ENCODE measurements around the gene MYF6.

The MYF6 gene

GRCh38 chr12:80714846-80715245 lies 7.4 kb downstream of the MYF6 start:
- no peak overlapping the region for H3K27ac ChIP-seq (ENCODE audit: low read depth, low read length, severe bottlenecking)
- 47 to 50% methylated on average over 2 to 3 of the region's 3 CpGs for WGBS, 2 experiments (ENCODE audit: insufficient coverage in 2 of 2)

GRCh38 chr12:80715713-80716249 lies 8.3 kb downstream of the MYF6 start:
- Histone ChIP-seq H3K36me3 (ENCODE audit: control insufficient read depth, insufficient read depth, low read length) (no peaks in the 10 kb centered on the region), H3K4me3 (ENCODE audit: extremely low read depth, insufficient read depth, low read length, poor library complexity, severe bottlenecking) (no peak overlapping the region), H3K27ac (ENCODE audit: low read depth, low read length, severe bottlenecking) (no peak overlapping the region), H3K9me3 (ENCODE audit: control insufficient read depth, low read length) (no peaks in the 10 kb centered on the region), H3K4me1 (ENCODE audit: control insufficient read depth, insufficient read depth, low read length, poor library complexity, severe bottlenecking) (no peaks in the 10 kb centered on the region)
- 47 to 57% methylated on average over 6 to 7 of the region's 10 CpGs for WGBS, 2 experiments (ENCODE audit: insufficient coverage in 2 of 2)

More at GRCh38 chr12:80714846-80715245, 7.4 kb downstream of the MYF6 start:
- H3K9me3 ChIP-seq (ENCODE audit: control insufficient read depth, low read length), result no peaks in the 10 kb centered on the region
- H3K4me1 ChIP-seq (ENCODE audit: control insufficient read depth, insufficient read depth, low read length, poor library complexity, severe bottlenecking), result no peaks in the 10 kb centered on the region
- H3K36me3 ChIP-seq (ENCODE audit: control insufficient read depth, insufficient read depth, low read length), result no peaks in the 10 kb centered on the region
- H3K4me3 ChIP-seq (ENCODE audit: extremely low read depth, insufficient read depth, low read length, poor library complexity, severe bottlenecking), result no peak overlapping the region

- Histone ChIP-seq H3K36me3 (ENCODE audit: control insufficient read depth, insufficient read depth, low read length) (no peaks in the 10 kb centered on the region), H3K4me3 (ENCODE audit: extremely low read depth, insufficient read depth, low read length, poor library complexity, severe bottlenecking) (no peak within 1 kb of the TSS), H3K4me1 (ENCODE audit: control insufficient read depth, insufficient read depth, low read length, poor library complexity, severe bottlenecking) (no peaks in the 10 kb centered on the region), H3K9me3 (ENCODE audit: control insufficient read depth, low read length) (no peaks in the 10 kb centered on the region), H3K27ac (ENCODE audit: low read depth, low read length, severe bottlenecking) (no peak within 1 kb of the TSS)
- WGBS, 2 experiments (ENCODE audit: insufficient coverage in 2 of 2), result 91 to 97% methylated on average over 43 of the region's 45 CpGs
These were observed 9.4 kb downstream of the MYF6 start, which contains the start of gene MYF5 for GRCh38 chr12:80716696-80717469. TSS of gene MYF5 (plus strand) at chr12:80716912. CDS start at chr12:80717064, 152 bp downstream.

GRCh38 chr12:80717856-80718255 lies 10.4 kb downstream of the MYF6 start:
- WGBS, 2 experiments (ENCODE audit: insufficient coverage in 2 of 2), result 88 to 96% methylated on average over 2 to 3 of the region's 4 CpGs
- no peaks in the 10 kb centered on the region for H3K4me1 ChIP-seq (ENCODE audit: control insufficient read depth, insufficient read depth, low read length, poor library complexity, severe bottlenecking)
- no peaks in the 10 kb centered on the region for H3K9me3 ChIP-seq (ENCODE audit: control insufficient read depth, low read length)
- no peak overlapping the region for H3K4me3 ChIP-seq (ENCODE audit: extremely low read depth, insufficient read depth, low read length, poor library complexity, severe bottlenecking)
- no peaks in the 10 kb centered on the region for H3K36me3 ChIP-seq (ENCODE audit: control insufficient read depth, insufficient read depth, low read length)
- no peak overlapping the region for H3K27ac ChIP-seq (ENCODE audit: low read depth, low read length, severe bottlenecking)

- Histone ChIP-seq H3K27ac (ENCODE audit: low read depth, low read length, severe bottlenecking) (no peak overlapping the region), H3K9me3 (ENCODE audit: control insufficient read depth, low read length) (no peaks in the 10 kb centered on the region), H3K4me3 (ENCODE audit: extremely low read depth, insufficient read depth, low read length, poor library complexity, severe bottlenecking) (no peak overlapping the region), H3K36me3 (ENCODE audit: control insufficient read depth, insufficient read depth, low read length) (no peaks in the 10 kb centered on the region), H3K4me1 (ENCODE audit: control insufficient read depth, insufficient read depth, low read length, poor library complexity, severe bottlenecking) (no peaks in the 10 kb centered on the region)
- 80% methylated on average over 1 of the region's 1 CpG; no CpG with 5 or more reads in 1 of the 2 experiments for WGBS, 2 experiments (ENCODE audit: insufficient coverage in 2 of 2)
These were observed 13.1 kb downstream of the MYF6 start for GRCh38 chr12:80720516-80720915.

- no peaks in the 10 kb centered on the region for H3K9me3 ChIP-seq (ENCODE audit: control insufficient read depth, low read length)
- no peaks in the 10 kb centered on the region for H3K4me1 ChIP-seq (ENCODE audit: control insufficient read depth, insufficient read depth, low read length, poor library complexity, severe bottlenecking)
- no peak overlapping the region for H3K4me3 ChIP-seq (ENCODE audit: extremely low read depth, insufficient read depth, low read length, poor library complexity, severe bottlenecking)
- 67 to 100% methylated on average over 1 to 3 of the region's 3 CpGs for WGBS, 2 experiments (ENCODE audit: insufficient coverage in 2 of 2)
- no peak overlapping the region for H3K27ac ChIP-seq (ENCODE audit: low read depth, low read length, severe bottlenecking)
- H3K36me3 ChIP-seq (ENCODE audit: control insufficient read depth, insufficient read depth, low read length), result no peaks in the 10 kb centered on the region
These were observed 13.9 kb downstream of the MYF6 start for GRCh38 chr12:80721326-80721725.

GRCh38 chr12:80745851-80746505 lies 38.5 kb downstream of the MYF6 start:
- H3K36me3 ChIP-seq (ENCODE audit: control insufficient read depth, insufficient read depth, low read length), result no peaks in the 10 kb centered on the region
- H3K27ac ChIP-seq (ENCODE audit: low read depth, low read length, severe bottlenecking), result no peak overlapping the region
- 58 to 100% methylated on average over 3 to 4 of the region's 6 CpGs for WGBS, 2 experiments (ENCODE audit: insufficient coverage in 2 of 2)
- H3K9me3 ChIP-seq (ENCODE audit: control insufficient read depth, low read length), result no peaks in the 10 kb centered on the region
- no peaks in the 10 kb centered on the region for H3K4me1 ChIP-seq (ENCODE audit: control insufficient read depth, insufficient read depth, low read length, poor library complexity, severe bottlenecking)
- H3K4me3 ChIP-seq (ENCODE audit: extremely low read depth, insufficient read depth, low read length, poor library complexity, severe bottlenecking), result no peak overlapping the region

GRCh38 chr12:80747800-80748199 lies 40.4 kb downstream of the MYF6 start:
- no peak overlapping the region for H3K4me3 ChIP-seq (ENCODE audit: extremely low read depth, insufficient read depth, low read length, poor library complexity, severe bottlenecking)
- H3K9me3 ChIP-seq (ENCODE audit: control insufficient read depth, low read length), result no peaks in the 10 kb centered on the region
- no peak overlapping the region for H3K27ac ChIP-seq (ENCODE audit: low read depth, low read length, severe bottlenecking)
- 86% methylated on average over 1 of the region's 2 CpGs; no CpG with 5 or more reads in 1 of the 2 experiments for WGBS, 2 experiments (ENCODE audit: insufficient coverage in 2 of 2)
- no peaks in the 10 kb centered on the region for H3K36me3 ChIP-seq (ENCODE audit: control insufficient read depth, insufficient read depth, low read length)
- no peaks in the 10 kb centered on the region for H3K4me1 ChIP-seq (ENCODE audit: control insufficient read depth, insufficient read depth, low read length, poor library complexity, severe bottlenecking)

GRCh38 chr12:80749456-80749855 lies 42.0 kb downstream of the MYF6 start:
- 80 to 84% methylated on average over 1 to 2 of the region's 2 CpGs for WGBS, 2 experiments (ENCODE audit: insufficient coverage in 2 of 2)
- Histone ChIP-seq H3K4me1 (ENCODE audit: control insufficient read depth, insufficient read depth, low read length, poor library complexity, severe bottlenecking) (no peaks in the 10 kb centered on the region), H3K9me3 (ENCODE audit: control insufficient read depth, low read length) (no peaks in the 10 kb centered on the region), H3K36me3 (ENCODE audit: control insufficient read depth, insufficient read depth, low read length) (no peaks in the 10 kb centered on the region), H3K27ac (ENCODE audit: low read depth, low read length, severe bottlenecking) (no peak overlapping the region), H3K4me3 (ENCODE audit: extremely low read depth, insufficient read depth, low read length, poor library complexity, severe bottlenecking) (no peak overlapping the region)

GRCh38 chr12:80752464-80752863 lies 45.0 kb downstream of the MYF6 start:
- Histone ChIP-seq H3K27ac (ENCODE audit: low read depth, low read length, severe bottlenecking) (no peak overlapping the region), H3K4me3 (ENCODE audit: extremely low read depth, insufficient read depth, low read length, poor library complexity, severe bottlenecking) (no peak overlapping the region), H3K9me3 (ENCODE audit: control insufficient read depth, low read length) (no peaks in the 10 kb centered on the region), H3K4me1 (ENCODE audit: control insufficient read depth, insufficient read depth, low read length, poor library complexity, severe bottlenecking) (no peaks in the 10 kb centered on the region), H3K36me3 (ENCODE audit: control insufficient read depth, insufficient read depth, low read length) (no peaks in the 10 kb centered on the region)

- Histone ChIP-seq H3K36me3 (ENCODE audit: control insufficient read depth, insufficient read depth, low read length) (no peaks in the 10 kb centered on the region), H3K4me3 (ENCODE audit: extremely low read depth, insufficient read depth, low read length, poor library complexity, severe bottlenecking) (no peak overlapping the region), H3K9me3 (ENCODE audit: control insufficient read depth, low read length) (no peaks in the 10 kb centered on the region), H3K4me1 (ENCODE audit: control insufficient read depth, insufficient read depth, low read length, poor library complexity, severe bottlenecking) (no peaks in the 10 kb centered on the region), H3K27ac (ENCODE audit: low read depth, low read length, severe bottlenecking) (no peak overlapping the region)
- 80 to 100% methylated on average over 1 of the region's 3 CpGs for WGBS, 2 experiments (ENCODE audit: insufficient coverage in 2 of 2)
These were observed 46.8 kb downstream of the MYF6 start for GRCh38 chr12:80754274-80754673.
